Iris pigment epithelial cell (primary cell): ENCODE measurements around the gene SBF2.
"Not testable (repeated sequence)": the region's sequence is repeated elsewhere in the genome, so short reads cannot be mapped to it uniquely, and the experiment has no call there.

Experiments
- DNase-seq: peaks from one replicate; pipeline ENCODE4 v3.0.0-alpha.2; 2011; ENCODE audit warnings: low read depth

Gene SBF2

DNA sequence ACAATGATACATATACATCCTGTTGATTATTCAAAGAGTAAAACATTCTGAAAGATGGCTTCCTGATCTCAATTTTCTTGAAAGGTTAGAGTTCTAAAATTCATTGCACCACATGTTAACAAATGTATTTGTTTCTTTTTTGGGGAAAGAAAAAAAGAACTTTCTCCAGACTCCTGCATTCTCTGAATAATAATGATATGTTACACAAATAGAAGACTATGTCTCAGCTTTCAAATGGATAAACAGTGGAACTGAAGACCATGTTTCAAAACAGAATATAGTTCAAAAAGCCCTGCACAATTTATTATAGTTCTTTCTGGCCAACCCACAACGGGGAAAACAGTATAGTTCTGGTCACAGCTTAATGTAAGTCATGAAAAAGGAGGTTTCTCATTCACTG, 277.0 kb downstream of the SBF2 start:
- DNase-seq = no peak

DNA sequence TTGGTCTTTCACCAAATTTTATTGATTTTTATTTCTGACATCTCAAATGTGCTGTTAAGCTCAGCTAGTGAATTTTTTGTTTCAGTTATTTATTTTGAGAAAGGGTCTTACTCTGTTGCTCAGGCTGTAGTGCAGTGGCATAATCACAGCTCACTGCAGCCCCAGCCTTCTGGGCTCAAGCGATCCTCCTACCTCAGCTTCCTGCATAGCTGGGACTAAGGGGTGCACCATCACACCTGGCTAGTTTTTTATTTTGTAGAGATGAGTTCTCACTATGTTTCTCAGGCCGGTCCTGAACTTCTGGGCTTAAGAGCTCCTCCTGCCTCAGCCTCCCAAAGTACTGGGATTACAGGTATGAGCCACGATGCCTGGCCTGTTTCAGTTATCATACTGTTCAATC, 282.0 kb downstream of the SBF2 start:
- DNase-seq = no peak

DNA sequence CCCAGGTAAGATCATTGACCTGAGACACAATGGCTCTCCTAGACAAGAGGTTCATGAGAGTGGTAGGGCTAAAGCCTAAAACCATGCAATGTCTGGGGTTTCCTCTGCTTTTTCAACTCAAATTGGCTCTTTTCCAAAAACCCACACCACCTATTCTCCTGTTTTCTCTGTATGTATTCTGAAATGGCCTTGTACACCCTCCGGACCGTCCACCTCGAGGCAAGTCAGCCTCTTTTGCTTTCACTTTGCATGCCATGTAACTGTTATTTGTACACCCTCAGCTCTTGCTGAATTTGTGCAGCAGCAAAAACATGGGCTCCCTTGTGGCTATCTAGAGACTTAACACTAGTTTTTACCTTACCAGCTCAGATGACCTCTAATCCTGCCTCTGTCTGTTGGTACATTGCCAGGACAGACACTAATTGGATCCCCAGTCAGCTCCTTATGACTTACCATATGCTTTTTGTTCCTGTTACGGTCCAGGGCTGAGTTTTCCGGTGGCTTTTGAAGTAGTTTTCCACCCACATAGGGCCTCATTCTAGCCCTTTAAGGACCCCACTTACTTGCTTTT, 288.0 kb downstream of the SBF2 start:
- DNase-seq = peak; percentile 11

DNA sequence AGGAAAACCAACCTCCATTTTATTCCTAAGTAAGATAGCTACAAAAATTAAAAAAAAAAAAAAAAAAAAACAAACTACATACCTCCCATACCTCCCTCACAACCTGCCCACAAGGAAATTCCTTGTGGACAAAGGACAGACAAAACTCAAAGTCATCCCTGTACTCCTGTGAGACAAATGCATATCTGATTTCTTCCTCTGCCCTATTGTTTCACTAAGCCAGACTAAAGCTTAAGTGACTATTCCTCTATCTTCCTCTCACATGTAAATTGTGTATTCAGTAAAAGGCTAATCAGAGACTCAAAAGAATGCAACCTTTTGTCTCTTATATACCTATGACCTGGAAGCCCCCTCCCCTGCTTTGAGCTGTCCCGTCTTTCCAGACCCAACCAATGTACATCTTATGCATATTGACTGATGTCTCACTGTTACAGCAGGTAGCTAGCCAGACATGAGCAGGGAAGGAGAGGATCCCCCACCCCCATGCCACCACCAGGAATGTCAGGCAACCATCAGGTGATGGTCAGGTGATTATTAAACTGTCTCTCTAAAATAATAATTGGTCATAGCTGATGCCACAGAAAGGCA, 289.4 kb downstream of the SBF2 start:
- DNase-seq = peak; percentile 9

DNA sequence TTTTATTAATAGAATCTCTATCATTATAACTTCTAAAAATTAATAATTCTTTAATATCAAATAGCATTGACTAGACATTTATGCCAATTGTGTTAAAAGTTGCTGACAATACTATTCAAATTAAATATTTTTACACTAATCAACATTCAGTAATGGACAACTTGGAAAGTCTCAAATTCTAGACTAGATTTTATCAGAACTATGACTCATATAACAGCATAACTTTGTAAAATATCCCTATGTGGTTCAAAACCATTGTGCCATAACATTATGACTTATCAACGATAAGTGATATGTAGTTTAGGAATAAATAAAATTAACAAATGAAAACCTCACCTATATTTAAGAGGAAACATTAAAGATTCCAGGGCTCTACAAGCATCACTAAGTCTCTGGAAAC, 291.8 kb downstream of the SBF2 start:
- DNase-seq = peak; percentile 57

DNA sequence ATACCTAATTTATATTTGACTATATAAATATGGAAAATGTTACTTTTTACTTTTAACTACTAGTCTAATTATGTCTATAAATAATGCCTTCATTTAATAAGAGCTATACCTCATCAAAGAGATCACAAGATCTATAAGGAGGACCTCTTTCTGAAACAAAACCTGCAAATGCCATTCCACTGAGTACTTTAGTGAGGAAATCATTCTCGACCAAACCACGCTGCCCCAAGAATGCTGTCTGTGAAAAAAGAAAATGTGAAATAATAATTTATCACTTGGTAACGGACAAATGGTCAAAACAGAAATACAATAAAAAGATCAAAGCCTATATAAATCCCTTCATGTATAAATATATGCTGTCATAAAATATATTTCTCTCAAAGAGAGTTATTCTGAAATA, 301.7 kb downstream of the SBF2 start:
- DNase-seq = peak; percentile 50

DNA sequence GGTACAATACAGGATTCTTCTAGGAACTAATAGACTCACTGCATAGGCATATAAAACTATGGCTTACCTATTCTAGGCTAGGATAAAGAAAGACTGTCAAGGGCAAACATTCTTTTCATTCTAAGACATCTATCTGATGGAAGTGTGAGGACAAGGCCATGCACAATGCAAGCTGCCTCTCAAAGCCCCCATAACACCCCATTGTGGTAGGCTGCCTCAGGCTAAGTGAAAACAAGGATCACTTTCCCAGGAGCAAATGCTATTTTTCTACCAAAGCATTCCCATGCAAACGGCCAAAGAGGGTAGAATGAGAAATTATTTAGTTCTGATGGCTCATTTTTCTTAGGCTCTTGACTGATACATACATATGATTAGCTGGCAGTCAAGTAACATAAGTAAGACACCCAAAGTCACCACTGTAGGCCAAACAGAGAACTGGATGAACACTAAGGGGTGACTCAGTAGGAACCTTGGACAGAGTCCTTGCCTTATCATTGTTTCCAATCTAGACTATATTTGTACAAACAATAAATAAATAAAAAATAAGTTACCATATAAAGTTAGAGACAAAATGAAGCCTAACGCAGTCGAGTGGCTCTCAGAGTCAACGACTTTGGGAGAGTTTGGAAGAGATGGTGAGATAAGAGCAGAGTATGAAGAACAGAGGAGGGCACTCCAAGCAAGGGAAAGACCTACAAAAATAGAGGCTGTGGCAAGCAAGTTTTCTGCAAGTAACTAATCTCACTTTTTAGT, 303.6 kb downstream of the SBF2 start:
- DNase-seq = peak; percentile 40

DNA sequence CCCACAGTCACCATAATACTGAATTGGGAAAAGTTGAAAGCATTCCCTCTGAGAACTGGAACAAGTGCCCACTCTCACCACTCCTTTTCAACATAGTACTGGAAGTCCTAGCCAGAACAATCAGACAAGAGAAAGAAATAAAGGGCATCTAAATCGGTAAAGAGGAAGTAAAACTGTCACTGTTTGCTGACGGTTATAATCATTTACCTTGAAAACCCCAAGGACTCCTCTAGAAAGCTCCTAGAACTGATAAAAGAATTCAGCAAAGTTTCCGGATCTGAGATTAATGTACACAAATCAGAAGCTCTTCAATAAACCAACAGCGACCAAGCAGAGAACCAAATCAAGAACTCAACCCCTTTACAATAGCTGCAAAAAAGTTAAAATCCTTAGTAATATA, 306.7 kb downstream of the SBF2 start:
- not testable (repeated sequence) for DNase-seq

DNA sequence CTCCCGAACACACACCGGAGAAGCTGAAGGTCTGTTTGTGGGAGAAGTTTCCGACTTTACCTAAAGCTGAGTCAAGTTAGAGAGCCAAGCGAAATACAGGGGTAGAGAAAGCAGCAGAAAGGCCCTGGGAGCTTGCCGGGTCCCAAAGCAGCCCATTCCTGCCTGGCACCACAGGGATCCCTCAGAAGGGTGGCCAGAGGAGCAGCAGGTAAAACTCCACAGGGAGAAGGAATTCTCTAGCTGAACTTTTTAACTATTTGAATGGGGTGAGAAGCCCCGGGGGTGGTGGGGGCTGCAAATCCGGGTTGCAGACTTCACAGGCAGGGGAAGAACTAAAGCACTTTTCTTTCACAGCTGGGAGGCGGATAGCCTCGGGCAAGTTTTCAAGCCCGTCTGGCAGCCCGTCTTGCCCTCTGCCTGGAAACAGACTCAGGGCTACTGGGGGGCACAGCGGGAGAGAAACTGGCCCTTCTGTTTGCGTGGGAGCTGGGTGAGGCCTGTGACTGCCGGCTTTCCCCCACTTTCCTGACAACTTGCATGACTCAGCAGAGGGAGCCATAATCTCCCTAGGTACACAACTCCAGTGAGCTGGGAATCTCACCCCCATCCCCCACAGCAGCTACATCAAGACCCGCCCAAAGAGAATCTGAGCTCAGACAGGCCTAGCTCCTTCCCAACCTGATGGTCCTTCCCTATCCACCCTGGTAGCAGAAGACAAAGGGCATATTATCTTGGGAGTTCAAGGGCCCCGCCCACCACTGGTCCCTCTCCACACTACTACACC, 311.0 kb downstream of the SBF2 start:
- DNase-seq = peak; percentile 73

DNA sequence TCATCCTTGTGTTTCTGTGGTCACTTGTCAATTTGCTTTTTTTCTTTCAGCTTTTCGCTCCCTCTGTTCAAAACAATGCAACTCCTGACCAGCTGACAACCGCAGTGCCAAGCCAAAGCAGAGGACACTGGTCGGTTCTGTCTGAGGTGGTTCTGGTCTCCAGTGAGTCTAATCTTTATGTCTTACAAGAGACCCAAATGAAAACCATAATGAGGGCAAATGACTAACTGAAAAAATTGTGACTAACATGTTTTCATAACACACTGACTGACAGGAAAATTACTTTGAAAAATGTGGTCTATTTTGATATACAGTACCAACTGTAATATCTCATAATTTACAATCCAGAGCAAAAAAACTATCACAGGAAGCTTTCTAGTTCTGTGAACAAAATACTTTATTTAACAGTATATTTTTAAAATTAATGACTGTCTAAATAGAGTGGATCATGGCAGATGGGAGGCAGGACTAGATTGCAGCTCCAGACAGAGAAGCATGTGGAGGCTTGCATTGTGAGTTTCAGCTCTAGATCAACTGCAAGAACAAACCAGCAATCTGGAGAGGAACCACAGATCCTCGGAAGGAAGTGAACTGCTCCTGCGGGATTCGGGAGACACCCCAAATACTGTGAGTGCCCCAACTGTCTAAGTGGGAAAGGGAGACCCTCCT, 311.8 kb downstream of the SBF2 start:
- peak; percentile 58 for DNase-seq

DNA sequence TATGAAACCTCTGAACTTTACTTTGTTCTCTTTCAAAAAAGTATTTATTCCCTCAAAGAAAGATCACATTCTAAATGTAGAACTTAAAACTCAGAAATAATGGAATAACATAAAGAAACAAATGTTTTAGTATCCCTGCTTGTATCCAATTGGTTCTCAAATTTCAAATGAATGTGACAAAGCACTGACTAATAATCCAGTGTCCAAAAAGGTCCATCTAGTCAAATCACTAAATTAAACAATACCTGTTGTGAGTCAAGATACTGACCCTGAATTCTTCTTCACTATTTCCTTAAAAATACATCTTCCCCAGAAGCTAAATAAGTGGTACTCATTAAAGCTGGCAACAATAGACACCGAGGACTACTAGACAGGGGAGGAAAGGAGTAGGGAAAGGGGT, 313.1 kb downstream of the SBF2 start:
- no peak for DNase-seq

DNA sequence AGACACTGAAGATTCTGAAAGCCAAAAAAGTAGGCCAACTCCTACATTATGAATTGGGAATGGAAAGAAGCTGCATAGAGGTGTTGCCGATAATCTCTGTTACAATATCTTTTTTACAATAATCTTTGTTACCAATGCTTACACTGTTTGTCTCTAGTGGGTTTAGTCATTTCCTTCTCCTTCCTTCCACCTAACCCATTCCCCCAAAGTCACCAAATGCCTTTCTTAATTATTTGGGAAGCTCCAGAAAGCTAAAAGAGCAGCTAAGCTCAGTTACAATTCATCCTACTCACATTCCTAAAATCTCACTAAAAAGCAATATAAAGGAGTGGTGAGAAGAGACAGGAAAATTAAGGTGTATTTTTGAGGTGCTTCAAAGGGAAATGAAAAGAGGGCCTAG, 316.5 kb downstream of the SBF2 start:
- no peak for DNase-seq

DNA sequence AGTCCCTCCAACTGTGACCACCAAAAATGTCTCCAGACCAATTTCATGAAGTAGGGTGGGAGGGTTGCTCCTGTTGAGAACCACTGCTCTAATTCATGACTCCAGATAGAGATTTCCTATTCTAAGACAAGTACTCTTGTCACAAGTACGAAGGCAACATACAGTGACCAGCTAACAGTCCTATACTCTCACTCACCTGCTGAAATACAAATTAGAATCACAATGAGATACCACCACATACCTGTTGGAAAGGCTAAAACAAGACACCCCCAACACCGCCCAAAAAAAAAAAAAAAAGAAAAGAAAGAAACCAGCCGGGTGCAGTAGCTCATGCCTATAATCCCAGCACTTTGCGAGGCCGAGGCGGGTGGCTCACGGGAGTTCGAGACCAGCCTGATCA, 319.6 kb downstream of the SBF2 start:
- no peak for DNase-seq

DNA sequence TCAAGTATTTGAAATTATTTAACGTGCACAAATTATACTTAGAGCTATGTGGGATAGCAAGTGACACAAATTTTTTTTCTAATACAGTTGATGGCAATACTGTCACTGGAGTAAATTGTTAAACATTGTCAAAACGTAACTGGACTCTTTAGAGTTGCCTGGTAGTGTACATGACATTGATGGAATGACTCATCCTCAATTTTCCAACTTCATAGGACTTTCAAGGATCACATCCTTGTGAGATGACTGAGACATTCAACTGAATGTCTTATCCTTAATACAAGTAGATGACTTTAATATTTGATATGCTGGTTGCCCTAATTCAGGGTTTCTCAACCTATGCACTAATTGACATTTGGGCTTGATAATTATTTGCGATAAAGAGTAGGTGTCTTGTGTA, 320.1 kb downstream of the SBF2 start:
- DNase-seq = peak; percentile 29

DNA sequence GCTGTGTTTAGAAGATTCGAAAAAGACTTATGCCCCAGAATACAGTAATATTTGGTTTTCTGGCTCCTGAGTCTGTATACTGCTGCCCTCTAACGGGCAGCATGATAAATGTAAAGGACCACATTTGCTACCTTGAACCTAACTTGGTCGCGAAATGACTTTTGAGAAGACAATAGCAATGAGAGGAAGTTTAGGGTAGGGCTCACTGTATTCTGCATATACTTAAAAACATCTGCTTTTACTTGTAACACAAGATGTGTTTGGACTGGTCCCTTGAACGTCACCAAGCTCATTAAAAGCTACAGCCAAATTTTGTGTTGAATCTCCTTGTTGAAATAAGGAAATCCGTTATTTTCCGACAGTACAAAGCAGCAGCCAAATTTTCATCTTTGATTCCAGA, 321.0 kb downstream of the SBF2 start:
- peak; percentile 70 for DNase-seq

DNA sequence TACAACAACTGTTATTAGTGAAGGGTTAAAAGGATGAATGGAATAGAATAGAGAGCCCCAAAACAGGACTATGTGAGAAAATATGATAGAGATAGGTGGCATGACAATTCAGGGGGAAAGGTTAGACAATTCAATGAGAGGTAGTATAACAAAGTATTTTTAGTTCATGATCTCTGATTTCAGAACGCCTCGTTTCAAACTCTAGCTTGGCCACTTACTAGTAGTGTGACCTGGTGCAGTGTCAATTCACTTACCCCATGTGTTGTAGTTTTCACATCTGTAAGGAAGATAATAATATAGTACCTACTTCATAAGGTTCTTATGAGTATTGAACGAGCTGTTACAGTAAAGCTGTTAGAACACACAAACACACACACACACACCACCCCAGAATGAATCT, 322.1 kb downstream of the SBF2 start:
- no peak for DNase-seq

DNA sequence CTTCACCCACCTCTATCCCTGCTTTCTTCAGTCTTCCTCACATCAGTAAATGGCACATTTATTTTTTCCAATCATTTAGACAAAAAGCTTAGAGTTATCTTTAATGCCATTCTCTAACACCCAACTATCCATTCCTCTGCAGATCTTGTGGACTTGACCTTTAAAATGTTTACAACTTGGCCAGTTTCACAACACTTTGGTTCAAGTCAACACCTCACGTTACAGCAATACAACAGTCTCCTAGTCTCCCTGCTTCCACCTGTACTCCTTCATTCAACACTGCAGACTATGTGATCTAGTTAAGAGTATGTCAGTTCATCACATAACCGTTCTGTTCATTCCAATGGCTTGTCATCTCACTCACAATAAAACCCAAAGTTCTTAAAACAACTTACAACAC, 325.0 kb downstream of the SBF2 start:
- DNase-seq = peak; percentile 35

DNA sequence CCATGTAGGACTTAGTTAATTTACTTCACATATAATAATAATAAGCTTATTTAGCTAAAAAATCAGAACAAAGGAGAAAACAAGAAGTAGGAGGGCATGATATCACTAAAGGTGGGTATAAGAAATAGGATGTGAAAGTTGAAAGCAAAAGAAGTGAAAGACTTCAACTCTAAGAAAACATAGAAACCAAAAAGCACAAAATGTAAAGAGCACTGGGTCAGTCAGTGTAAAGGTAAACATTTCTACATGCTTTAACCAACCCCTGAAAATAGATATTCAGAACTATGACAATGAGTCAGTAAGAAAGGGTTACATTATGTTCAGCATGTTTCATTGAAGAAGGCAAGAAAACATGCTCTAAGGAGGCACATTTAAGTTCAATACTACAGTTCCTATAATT, 331.3 kb downstream of the SBF2 start:
- peak; percentile 39 for DNase-seq

DNA sequence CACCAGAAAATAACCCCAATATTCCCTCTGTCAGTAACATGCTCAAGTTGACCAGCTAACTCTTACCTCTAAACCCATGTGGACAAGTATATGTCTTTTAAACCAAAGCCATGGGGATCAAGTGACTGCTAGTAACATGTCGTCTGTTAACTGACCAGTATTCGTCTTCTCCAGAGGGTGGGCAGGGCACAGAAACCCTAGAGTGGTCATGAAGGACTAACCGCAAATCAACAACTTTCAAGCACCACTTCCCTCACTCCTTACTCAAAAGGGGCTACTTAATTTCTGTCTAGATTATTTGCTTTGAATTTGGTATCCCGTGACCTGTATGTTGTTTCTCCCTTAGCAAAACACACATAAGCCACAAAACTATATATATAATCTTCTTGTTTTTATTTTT, 336.9 kb downstream of the SBF2 start:
- no peak for DNase-seq

DNA sequence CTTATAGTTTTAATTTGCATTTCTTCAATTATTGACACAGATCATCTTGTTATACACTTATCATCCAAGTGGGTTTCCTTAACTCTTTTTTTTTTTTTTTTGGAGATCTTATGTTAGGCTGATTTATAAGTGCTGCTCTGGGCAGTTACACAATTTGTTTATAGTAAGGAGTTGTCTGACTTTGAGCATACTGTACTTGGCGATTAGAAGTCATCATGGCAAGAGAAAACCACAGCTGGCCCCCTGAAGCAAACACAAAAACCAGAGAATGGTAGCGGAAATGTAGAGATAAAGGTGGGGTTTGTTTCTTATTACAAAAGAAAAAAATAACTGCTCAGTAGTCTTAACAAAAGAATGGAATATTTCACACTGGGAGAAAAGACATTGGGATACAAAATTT, 337.5 kb downstream of the SBF2 start:
- DNase-seq = peak; percentile 78

DNA sequence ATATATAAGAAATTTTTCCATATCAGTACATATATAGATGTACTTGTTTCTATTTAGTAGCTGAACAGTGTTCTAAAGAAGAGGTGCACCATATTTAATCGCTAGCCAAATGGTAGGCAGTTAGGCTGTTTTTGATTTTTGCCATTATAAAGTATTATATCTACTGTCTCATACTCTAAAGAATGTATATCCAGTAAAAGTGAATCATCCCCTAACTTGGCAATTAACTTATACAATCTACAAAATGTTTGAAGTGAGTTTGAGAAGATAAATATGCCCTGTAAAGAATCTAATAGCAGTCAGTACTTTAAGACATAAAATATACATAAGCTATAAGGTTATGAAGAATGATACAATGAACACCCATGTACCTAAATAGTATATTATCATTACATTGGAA, 338.6 kb downstream of the SBF2 start:
- peak; percentile 15 for DNase-seq

DNA sequence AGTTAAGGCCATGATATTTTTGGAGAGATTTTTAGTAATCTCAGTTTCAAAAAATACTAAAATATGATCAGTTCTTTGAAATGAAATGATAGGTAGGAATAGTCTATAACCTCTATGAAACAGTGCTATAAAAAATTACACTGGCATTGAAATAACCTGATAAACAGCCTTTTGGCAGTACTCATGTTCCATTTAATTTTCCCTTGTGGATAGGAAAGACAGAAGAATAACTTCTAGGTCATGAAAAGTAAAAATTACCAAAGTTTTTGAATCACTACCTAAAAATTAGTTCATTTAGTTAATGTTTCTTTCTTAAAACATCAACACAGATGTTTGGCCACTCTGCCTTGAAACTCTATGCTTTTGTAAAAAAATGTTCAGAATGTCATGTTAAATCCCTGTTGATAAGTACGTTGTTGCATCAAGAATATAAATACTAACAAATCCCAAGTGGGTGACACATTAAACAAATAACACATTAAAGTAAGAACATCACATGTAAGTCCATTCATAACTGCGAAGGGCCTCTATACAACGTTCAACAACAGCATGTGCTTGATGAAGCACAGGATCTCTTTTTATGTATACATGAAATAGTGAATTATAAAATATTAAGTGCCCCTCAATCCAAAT, 339.9 kb downstream of the SBF2 start:
- DNase-seq = peak; percentile 90
